NCI-H2081 treated with DMSO at 0.1 percent for 48 hours (cell line): ENCODE results near the gene TPSAB1.
"Not testable (repeated sequence)": the region's sequence is repeated elsewhere in the genome, so short reads cannot be mapped to it uniquely, and the experiment has no call there.

Experiments used
- DNase-seq: peaks from one replicate; lab custom pipeline; 2025; lab: John Stamatoyannopoulos, UW

The TPSAB1 gene

DNA sequence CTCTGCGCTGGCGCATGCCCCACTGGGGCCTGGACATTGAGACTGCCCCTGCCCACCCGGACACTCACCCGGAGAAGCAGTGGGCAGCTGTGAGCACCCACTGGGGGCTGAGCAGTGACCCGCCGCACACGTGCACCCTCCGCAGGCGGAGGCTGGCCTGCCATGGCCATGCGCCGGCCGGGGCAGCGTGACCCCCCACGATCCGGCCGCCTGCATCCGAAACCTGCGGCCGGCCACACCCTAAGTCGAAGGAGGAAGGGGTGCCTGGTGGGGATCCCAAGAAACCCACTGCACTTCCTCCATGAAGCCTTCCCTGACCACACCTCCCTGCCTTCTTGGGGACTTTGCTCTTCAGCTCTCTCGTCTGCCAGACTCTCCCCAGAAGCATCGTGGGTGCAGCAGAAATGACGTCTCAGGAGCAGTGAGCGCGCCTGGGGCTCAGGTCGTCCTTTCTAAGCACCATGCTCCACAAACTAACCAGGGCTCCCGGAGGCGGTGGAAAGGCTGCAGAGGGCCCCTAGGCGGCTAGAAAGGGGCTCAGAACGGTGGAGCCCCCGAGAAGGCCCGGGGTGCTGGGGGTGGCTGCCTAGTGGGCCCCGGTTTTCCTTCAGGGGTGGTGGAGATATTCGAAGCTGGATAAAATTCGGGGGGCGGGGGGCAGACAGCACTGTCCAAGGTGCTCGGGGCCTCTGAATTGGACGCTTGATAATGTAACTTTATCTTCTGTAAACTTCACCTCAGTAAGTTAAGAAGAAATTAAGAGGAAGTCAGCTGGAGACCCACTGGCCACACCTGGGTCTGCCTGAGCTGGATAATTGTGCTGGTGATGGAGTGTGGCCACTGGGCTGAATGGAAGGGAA lies 16.9 kb upstream of the TPSAB1 start:
- no peak for DNase-seq

DNA sequence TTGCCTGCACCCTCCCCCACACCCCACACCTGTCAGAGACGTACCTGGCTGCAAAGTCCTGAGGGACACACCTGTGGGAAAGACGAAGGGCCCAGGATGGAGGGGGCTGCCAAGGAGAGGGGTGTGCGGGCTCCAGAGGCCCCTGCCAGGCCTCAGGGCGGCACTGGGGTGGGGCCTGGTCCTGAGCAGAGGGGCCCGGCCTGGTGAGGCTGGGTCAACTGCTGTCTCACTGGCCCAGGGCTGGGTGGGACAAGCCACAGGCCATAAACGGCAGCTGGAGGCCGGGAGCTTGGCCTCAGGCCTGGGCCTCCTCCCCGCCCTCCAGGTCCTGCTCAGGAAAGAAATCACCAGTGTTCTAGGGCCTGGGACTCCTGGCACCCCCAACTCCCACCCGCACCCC lies 15.9 kb upstream of the TPSAB1 start:
- no peak for DNase-seq

DNA sequence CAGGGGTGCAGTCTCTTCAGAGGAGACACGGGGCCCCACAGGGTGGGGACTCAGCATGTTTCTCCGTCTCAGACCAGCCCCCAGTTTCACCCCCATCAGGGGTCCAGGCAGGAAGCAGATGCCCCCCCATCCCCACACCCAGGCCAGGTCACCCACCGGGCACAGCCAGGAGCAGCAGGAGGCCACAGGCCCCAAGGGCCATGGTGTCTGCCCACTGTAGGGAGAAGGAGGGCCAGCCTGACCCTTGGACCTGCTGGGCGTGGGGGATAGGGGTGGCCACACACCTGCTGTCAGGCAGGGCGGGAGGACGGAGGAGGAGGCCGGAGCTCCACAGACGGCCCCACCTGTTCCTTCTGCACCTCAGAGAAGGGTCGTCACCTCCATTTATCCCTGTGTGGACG lies 15.5 kb upstream of the TPSAB1 start, which contains the start of gene TPSG1:
TPSG1 (minus strand) TSS at position 218 of the 401 bp plus-strand sequence; CDS start at position 202, 16 bp downstream.
- DNase-seq = no peak

DNA sequence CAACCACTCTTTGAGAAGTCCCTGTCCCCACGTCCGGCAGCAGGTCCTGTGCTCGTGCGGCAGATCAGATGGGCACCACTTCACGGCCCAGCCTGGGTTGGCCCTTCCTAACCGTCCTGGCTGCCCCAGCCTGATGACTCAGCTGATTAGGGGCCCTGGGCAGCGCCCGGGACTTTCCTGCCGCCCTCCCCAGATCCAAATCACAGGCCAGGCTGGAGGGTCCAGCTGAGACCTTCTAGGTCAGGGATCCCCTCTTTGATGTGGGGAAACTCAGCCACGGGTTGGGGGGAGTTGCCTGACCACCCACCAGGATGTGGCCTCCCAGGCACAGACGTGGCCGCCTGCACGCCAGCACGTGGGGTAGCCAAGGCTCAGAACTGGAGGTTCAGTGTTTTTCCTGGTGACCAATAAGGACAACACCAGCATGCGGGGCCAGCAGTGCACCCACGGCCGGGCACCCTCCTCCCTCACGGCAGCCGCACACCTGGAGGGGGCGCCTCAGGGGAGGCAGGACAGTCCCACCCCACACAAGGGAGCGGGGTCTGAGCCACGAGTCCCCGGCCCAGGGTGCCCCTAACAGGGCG lies 14.7 kb upstream of the TPSAB1 start:
- not testable (repeated sequence) for DNase-seq

DNA sequence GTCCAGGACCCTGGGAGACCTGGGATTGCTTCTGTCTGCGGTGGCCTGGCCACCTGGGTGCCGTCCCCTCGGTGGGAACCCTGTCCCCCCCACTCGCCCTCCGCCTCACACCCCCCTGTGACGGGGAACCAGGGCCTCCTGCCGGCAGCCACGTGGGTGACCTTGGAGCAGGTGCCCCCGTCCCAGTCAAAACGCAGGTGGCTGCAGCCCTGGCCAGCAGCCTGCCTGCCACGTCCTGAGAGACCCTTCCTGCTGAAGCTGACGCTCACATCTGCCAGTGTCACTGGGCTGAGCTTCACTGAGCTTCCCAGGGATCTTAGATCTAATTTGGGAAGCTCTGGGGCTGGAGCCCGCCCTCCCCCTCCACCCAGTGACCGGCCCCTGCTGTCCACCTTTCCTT lies 13.8 kb upstream of the TPSAB1 start:
- not testable (repeated sequence) for DNase-seq

DNA sequence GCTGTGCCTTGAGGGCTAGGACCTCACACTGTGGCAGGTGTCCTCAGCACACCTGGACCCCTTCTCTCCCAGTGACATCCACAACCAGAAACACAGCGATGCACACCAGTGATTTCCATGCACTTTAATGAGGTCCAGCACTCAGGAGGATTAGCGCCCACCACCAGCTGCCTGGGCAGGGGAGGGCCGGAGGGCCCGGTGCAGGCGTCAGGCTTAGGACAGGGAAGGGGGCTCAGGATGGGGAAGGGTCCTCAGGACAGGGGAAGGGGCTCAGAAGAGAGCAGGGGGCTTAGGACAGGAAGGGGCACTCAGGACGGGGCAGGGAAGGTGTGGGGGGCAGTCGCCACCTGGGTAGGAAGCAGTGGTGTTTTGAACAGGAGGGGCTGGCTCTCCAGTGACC lies 12.3 kb upstream of the TPSAB1 start:
- not testable (repeated sequence) for DNase-seq

DNA sequence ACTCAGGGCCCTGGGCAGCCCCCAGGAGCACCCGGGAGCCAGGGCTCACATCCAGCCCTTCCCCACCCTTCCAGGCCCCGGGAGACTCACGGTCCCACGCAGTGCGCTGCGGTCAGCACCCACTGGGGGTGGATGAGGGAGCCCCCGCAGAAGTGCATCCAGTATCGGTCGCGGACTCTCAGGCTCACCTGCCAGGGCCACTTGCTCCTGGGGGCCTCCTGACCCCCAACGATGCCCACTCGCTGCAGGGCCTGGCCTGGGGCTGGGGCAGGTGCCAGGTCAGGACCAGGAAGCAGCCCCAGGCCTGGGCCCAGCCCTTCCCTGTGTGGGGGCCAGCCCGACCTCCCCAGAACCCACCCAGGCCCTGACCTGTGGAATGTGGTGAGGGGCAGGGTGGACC lies 11.0 kb upstream of the TPSAB1 start:
- DNase-seq = not testable (repeated sequence)

DNA sequence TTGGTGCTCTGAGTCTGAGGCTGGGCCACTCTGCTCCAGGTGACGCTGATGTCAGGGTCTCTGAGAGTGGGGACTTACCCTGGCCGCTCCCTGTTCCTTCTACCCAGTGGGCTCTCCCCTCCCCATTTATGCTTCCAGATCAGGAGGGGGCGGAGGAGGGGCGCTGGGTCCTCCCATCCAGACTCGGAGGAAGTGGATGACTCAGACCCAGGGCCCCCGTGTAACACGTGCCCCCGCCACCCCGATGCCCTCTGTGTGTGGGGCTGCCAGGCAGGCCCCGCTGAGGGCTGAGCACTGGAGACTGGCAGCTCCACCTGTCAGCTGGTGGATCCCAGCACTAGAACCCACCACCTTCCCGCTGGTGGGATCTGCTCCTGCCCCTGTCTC lies 10.4 kb upstream of the TPSAB1 start, which contains the start of gene TPSB2:
TPSB2 (minus strand) TSS at position 101 of the 387 bp plus-strand sequence. CDS start 233 bp downstream, outside the sequence.
- not testable (repeated sequence) for DNase-seq

DNA sequence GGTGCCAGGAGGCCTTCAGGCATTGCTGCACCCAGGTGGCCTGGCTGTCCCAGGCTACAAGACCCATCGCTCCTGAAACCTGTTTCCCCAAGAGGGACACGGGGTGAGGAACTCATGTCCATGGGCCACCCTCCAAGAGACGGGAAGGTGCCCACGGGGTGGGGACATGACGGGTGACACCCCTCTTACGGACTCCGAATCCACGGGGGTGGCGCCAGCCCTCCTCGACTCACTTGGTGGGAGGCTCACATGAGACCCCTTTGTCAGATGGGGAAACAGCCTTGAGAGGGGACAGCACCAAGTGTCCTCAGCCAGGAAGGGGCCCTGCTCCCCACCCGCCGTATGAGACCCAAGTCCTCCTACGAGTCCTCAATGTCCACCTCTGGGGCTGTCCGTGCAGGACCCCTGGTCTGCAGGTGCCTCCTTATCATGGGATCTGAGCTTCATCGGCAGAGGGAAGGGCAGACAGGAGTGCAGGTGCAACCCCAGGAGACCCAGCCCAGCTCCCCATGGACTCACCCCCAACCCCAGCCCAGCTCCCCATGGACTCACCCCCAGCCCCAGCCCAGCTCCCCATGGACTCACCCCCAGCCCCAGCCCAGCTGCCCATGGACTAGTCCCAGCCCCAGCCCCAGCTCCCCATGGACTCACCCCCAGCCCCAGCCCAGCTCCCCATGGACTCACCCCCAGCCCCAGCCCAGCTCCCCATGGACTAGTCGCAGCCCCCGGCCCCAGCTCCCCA lies 9.9 kb upstream of the TPSAB1 start:
- not testable (repeated sequence) for DNase-seq

DNA sequence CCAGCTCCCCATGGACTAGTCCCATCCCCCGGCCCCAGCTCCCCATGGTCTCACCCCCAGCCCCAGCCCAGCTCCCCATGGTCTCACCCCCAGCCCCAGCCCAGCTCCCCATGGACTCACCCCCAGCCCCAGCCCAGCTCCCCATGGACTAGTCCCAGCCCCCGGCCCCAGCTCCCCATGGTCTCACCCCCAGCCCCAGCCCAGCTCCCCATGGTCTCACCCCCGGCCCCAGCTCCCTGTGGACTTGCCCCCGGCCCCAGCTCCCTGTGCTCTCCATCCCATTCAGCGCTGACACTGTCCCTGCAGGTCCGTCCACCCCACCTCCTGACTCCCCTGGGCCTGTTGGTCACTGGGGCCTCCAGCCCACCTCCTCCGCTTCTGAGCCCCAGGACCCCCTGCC lies 9.2 kb upstream of the TPSAB1 start:
- DNase-seq = not testable (repeated sequence)

DNA sequence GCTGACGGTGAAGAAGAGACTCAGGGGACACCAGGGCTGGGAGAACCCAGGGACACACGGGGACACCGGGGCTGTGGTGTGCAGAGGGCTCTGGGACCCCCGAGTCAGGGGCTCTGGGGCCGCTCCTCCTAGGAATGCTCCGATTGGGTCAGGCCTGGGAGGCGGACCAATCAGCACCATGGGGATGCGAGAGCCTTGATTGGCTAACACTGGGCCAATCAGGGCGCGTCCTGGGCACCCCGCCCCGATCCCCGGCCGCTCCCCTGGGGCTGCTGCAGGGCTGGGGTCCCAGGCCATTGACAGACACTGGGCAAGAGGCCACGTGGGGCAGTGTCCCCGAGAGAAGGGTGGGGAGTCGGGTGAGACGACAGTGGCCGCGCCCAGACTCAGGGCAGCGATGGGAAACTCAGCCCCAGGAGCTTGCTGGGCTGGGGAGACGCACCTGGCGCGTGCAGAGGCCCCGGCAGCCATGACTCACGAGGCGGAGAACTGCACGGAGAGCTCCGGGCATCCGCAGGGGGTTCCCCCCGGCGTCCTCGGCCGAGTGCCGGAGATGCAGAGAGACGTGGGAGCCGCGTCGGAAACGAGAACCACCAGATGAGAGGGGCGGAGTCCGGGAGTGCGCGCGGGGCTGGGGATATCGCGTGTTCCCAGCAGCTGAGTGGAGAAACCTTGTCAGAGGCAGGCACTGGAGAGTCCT lies 8.3 kb upstream of the TPSAB1 start:
- DNase-seq = not testable (repeated sequence)

DNA sequence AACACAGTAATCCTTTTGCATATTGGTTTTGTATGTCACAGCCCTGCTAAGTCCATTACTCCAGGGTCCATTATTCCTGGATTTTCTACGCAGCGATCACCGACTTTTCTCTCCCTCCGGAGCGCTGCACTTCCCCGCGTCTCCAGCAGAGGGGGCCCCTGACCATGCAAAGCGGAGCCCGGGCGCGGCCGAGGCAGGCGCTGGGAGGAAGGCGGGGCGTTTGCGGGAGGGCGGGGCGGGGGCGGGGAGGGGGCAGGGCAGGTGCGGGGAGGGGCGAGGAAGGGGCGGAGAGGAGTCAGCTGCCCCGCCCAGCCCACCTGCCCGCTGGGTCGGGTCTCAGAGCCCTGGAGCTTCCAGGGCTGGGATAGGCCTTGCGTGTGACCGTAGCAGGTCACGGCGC lies 3.8 kb upstream of the TPSAB1 start:
- DNase-seq = not testable (repeated sequence)

DNA sequence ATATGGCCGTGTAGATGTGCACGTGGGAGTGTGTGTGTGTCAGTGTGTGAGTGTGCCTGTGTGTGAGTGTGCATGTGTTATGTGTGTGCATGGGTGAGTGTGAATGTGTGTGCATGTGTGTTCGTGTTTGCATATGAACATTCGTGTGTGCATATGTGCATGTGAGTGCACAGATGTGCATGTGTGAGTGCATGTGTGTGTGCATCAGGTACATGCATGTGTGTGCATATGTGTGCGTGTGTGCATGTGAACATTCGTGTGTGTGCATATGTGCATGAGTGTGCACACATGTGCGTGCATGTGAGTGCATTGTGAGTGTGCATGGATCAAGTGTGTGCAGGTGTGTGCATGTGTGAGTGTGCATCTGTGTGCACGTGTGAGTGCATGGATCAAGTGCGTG lies 2.5 kb upstream of the TPSAB1 start:
- no peak for DNase-seq

DNA sequence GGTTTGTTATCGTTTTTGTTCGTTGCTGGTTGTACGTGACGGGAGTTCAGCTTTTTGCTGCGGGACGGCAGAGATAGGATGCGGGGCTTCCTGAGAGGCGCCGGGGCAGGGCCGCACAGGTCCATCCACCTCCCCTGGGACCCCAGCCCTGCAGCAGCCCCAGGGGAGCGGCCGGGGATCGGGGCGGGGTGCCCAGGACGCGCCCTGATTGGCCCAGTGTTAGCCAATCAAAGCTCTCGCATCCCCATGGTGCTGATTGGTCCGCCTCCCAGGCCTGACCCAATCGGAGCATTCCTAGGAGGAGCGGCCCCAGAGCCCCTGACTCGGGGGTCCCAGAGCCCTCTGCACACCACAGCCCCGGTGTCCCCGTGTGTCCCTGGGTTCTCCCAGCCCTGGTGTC lies 1.6 kb upstream of the TPSAB1 start:
- not testable (repeated sequence) for DNase-seq

DNA sequence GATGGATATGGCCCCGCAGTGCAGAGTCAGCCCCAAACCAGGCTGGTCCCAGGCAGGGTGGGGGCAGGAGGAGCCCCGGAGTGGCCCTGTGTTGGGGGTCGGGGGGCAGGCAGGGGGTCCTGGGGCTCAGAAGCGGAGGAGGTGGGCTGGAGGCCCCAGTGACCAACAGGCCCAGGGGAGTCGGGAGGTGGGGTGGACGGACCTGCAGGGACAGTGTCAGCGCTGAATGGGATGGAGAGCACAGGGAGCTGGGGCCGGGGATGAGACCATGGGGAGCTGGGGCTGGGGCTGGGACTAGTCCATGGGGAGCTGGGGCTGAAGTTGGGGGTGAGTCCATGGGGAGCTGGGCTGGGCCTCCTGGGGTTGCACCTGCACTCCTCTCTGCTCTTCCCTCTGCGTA lies 930 bp upstream of the TPSAB1 start:
- not testable (repeated sequence) for DNase-seq

DNA sequence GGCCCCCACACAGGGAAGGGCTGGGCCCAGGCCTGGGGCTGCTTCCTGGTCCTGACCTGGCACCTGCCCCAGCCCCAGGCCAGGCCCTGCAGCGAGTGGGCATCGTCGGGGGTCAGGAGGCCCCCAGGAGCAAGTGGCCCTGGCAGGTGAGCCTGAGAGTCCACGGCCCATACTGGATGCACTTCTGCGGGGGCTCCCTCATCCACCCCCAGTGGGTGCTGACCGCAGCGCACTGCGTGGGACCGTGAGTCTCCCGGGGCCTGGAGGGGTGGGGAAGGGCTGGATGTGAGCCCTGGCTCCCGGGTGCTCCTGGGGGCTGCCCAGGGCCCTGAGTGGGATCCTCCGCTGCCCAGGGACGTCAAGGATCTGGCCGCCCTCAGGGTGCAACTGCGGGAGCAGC lies 576 bp downstream of the TPSAB1 start:
- not testable (repeated sequence) for DNase-seq

DNA sequence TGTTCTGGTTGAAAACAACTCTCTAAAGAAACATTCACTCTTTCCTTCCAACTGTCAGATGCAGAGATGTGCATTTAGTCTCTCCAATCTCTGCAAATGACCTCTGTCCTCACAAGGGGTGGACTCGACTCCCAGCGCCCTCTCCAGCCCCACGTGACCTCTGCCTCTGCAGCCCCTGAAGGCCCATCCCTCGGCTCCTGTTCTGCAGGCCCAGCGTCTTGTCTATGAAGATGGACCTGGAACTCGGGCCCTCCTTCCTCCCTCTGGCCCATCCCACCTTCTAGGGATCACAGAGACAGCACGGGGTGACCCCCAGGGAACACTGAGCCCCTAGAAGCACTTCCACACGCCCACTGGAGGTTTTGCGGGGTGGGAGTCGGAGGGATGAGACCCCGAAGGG lies 2.9 kb downstream of the TPSAB1 start:
- DNase-seq = not testable (repeated sequence)

DNA sequence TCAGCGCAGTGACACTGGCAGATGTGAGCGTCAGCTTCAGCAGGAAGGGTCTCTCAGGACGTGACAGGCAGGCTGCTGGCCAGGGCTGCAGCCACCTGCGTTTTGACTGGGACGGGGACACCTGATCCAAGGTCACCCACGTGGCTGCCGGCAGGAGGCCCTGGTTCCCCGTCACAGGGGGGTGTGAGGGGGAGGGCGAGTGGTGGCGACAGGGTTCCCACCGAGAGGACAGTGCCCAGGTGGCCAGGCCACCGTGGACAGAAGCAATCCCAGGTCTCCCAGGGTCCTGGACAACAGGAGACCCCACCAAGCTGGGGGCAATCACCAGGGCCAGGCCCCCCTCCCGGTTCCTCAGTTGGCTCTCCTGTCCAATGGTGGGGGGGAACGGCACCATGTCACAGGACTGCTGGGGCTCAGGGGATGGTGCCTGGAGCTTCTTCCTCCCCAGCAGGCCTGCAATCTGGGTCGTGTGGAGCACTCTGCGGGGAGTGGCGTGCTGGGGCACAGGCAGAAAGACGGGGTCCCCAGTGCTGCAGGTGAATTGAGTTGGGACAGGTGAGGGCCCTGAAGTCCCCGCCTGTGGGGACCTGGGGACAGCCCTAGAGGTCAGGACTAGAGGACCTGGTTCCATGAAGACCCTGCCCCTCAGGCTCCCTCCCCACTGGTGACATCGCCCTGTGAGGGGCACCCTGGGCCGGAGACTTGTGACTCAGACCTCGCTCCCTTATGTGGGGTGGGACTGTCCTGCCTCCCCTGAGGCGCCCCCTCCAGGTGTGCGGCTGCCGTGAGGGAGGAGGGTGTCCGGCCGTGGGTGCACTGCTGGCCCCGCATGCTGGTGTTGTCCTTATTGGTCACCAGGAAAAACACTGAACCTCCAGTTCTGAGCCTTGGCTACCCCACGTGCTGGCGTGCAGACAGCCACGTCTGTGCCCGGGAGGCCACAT lies 3.7 kb downstream of the TPSAB1 start:
- not testable (repeated sequence) for DNase-seq

DNA sequence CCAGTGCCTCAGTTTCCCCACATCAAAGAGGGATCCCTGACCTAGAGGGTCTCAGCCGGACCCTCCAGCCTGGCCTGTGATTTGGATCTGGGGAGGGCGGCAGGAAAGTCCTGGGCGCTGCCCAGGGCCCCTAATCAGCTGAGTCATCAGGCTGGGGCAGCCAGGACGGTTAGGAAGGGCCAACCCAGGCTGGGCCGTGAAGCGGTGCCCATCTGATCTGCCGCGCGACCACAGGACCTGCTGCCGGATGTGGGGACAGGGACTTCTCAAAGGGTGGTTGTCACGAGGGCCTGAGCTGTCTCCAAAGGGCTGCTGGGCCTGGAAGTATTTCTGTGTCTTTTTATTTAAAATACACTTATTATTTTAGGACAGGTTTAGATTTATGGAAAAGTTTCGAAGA lies 4.4 kb downstream of the TPSAB1 start:
- DNase-seq = no peak

DNA sequence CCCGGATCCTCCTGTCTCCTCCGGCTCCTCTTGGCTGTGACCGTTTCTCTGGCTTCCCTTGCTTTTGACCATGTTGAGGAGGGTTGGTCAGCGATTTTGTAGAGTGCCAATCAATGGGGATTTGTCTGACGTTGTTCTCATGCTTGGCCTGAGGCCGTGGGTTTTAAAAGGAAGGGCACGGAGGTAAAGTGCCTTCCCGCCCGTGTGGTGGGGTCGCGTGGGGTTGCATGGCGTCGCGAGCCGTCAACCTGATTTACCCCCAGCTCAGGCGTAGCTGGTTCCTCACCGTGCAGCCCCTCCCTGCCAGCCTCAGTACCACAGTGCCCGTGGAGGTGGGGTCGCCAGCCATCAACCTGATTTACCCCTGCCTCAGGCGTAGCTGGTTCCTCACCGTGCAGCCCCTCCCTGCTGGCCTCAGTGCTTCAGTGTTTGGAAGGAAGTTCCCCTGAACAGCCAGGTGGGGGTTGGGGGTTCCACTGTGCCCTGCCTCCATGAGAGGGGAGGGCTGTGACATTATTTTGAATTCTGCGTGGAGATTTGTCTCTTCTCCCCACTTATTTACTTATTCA lies 5.0 kb downstream of the TPSAB1 start:
- DNase-seq = no peak
